Measurements from ENCODE around the gene ESRRB. TPM values are rescaled to one million over a fixed set of nuclear protein-coding genes. Genes with fewer than 3 reads are reported as not detected.

Gene ESRRB
- total RNA-seq, 1 donor from 2014 or later, result not detected

- Mint-ChIP-seq H3K4me3 (ENCODE audit: unreplicated experiment) (no peak overlapping the region), H3K9me3 (ENCODE audit: unreplicated experiment) (no peaks in the 10 kb centered on the region), H3K36me3 (ENCODE audit: unreplicated experiment) (no peaks in the 10 kb centered on the region), H3K4me1 (ENCODE audit: unreplicated experiment) (no peaks in the 10 kb centered on the region), H3K27ac (ENCODE audit: unreplicated experiment) (no peak overlapping the region), H3K27me3 (ENCODE audit: unreplicated experiment) (peaks cover 4% of the 10 kb centered on the region)
- no peak for TF ChIP-seq CTCF (IDR thresholded peaks at IDR 0.05)
- no peak for DNase-seq (ENCODE audit: extremely low spot score, unreplicated experiment)
Observed at GRCh38 chr14:76430475-76430980, 54.6 kb downstream of the ESRRB start.

- peaks cover 4% of the 10 kb centered on the region for H3K27me3 Mint-ChIP-seq (ENCODE audit: unreplicated experiment)
- no peaks in the 10 kb centered on the region for H3K9me3 Mint-ChIP-seq (ENCODE audit: unreplicated experiment)
- DNase-seq (ENCODE audit: extremely low spot score, unreplicated experiment), result no peak
- H3K4me1 Mint-ChIP-seq (ENCODE audit: unreplicated experiment), result no peaks in the 10 kb centered on the region
- TF ChIP-seq CTCF (IDR thresholded peaks at IDR 0.05), result no peak
- no peak overlapping the region for H3K27ac Mint-ChIP-seq (ENCODE audit: unreplicated experiment)
- H3K36me3 Mint-ChIP-seq (ENCODE audit: unreplicated experiment), result no peaks in the 10 kb centered on the region
- H3K4me3 Mint-ChIP-seq (ENCODE audit: unreplicated experiment), result no peak overlapping the region
Observed at GRCh38 chr14:76431538-76431937, 55.6 kb downstream of the ESRRB start.

- Mint-ChIP-seq H3K4me1 (ENCODE audit: unreplicated experiment) (no peaks in the 10 kb centered on the region), H3K4me3 (ENCODE audit: unreplicated experiment) (no peak overlapping the region), H3K27ac (ENCODE audit: unreplicated experiment) (no peak overlapping the region)
Observed at GRCh38 chr14:76432827-76433752, 57.2 kb downstream of the ESRRB start.

GRCh38 chr14:76434220-76434619 is 58.3 kb downstream of the ESRRB start:
- Mint-ChIP-seq H3K27ac (ENCODE audit: unreplicated experiment) (no peak overlapping the region), H3K9me3 (ENCODE audit: unreplicated experiment) (no peaks in the 10 kb centered on the region), H3K4me3 (ENCODE audit: unreplicated experiment) (no peak overlapping the region), H3K36me3 (ENCODE audit: unreplicated experiment) (no peaks in the 10 kb centered on the region), H3K4me1 (ENCODE audit: unreplicated experiment) (no peaks in the 10 kb centered on the region), H3K27me3 (ENCODE audit: unreplicated experiment) (peaks cover 4% of the 10 kb centered on the region)
- TF ChIP-seq CTCF (IDR thresholded peaks at IDR 0.05), result no peak
- DNase-seq (ENCODE audit: extremely low spot score, unreplicated experiment), result no peak

More at GRCh38 chr14:76432827-76433752, 57.2 kb downstream of the ESRRB start:
- DNase-seq (ENCODE audit: extremely low spot score, unreplicated experiment), result no peak
- peaks cover 4% of the 10 kb centered on the region for H3K27me3 Mint-ChIP-seq (ENCODE audit: unreplicated experiment)
- no peaks in the 10 kb centered on the region for H3K36me3 Mint-ChIP-seq (ENCODE audit: unreplicated experiment)
- no peaks in the 10 kb centered on the region for H3K9me3 Mint-ChIP-seq (ENCODE audit: unreplicated experiment)
- TF ChIP-seq CTCF (IDR thresholded peaks at IDR 0.05), result no peak

- Mint-ChIP-seq H3K9me3 (ENCODE audit: unreplicated experiment) (no peaks in the 10 kb centered on the region), H3K4me1 (ENCODE audit: unreplicated experiment) (no peaks in the 10 kb centered on the region), H3K27ac (ENCODE audit: unreplicated experiment) (no peak overlapping the region), H3K36me3 (ENCODE audit: unreplicated experiment) (no peaks in the 10 kb centered on the region), H3K27me3 (ENCODE audit: unreplicated experiment) (no peaks in the 10 kb centered on the region), H3K4me3 (ENCODE audit: unreplicated experiment) (no peak overlapping the region)
- DNase-seq (ENCODE audit: extremely low spot score, unreplicated experiment), result no peak
- TF ChIP-seq CTCF (IDR thresholded peaks at IDR 0.05), result no peak
Observed at GRCh38 chr14:76439237-76439775, 63.4 kb downstream of the ESRRB start.

Data from osteocyte (in vitro differentiated cells).